ENCODE data around the gene SAV1.
"Not testable (repeated sequence)": the region's sequence is repeated elsewhere in the genome, so short reads cannot be mapped to it uniquely, and the experiment has no call there.

Gene SAV1

GRCh38 chr14:50631408-50631821 is 36.7 kb downstream of the SAV1 start:
- Histone ChIP-seq H3K9me3 (ENCODE audit: insufficient read depth, low read length, severe bottlenecking) (no peaks in the 10 kb centered on the region), H3K27ac (ENCODE audit: low read length) (no peak overlapping the region), H2AFZ (ENCODE audit: low read depth, low read length) (no peak overlapping the region), H3K4me2 (ENCODE audit: insufficient read depth, low read length) (no peak overlapping the region), H3K9ac (ENCODE audit: low read depth, low read length) (no peak overlapping the region), H3K4me1 (ENCODE audit: insufficient read depth, low read length) (no peaks in the 10 kb centered on the region), H3K4me3 (ENCODE audit: low read depth in 1 of 2, low read length in 2 of 2) (no peak overlapping the region), H3K27me3 (ENCODE audit: insufficient read depth, low read length, poor library complexity) (no peaks in the 10 kb centered on the region), H4K20me1 (ENCODE audit: insufficient read depth, low read length) (no peaks in the 10 kb centered on the region), H3K36me3 (ENCODE audit: insufficient read depth, low read length) (peaks cover 10% of the 10 kb centered on the region; the same call in 1 of the 2 replicates), H3K79me2 (ENCODE audit: insufficient read depth, low read length) (no peaks in the 10 kb centered on the region)
- DNase-seq (no peak), ATAC-seq (ENCODE audit: insufficient read depth, low read depth) (no peak)
- no peak for TF ChIP-seq CTCF (IDR thresholded peaks at IDR 0.05; ENCODE audit: borderline replicate concordance, extremely low read depth, low read length, poor library complexity, severe bottlenecking)
- TF ChIP-seq EZH2 (IDR thresholded peaks at IDR 0.05; ENCODE audit: borderline replicate concordance, low read depth, low read length, severe bottlenecking), result no peak

- H3K4me1 ChIP-seq (ENCODE audit: insufficient read depth, low read length); H3K79me2 ChIP-seq (ENCODE audit: insufficient read depth, low read length); H3K27me3 ChIP-seq (ENCODE audit: insufficient read depth, low read length, poor library complexity); H3K36me3 ChIP-seq (ENCODE audit: insufficient read depth, low read length); H3K4me2 ChIP-seq (ENCODE audit: insufficient read depth, low read length); H4K20me1 ChIP-seq (ENCODE audit: insufficient read depth, low read length); H3K9me3 ChIP-seq (ENCODE audit: insufficient read depth, low read length, severe bottlenecking); H3K27ac ChIP-seq (ENCODE audit: low read length); ATAC-seq (ENCODE audit: insufficient read depth, low read depth); DNase-seq; H3K4me3 ChIP-seq (ENCODE audit: low read depth in 1 of 2, low read length in 2 of 2); H3K9ac ChIP-seq (ENCODE audit: low read depth, low read length); H2AFZ ChIP-seq (ENCODE audit: low read depth, low read length): not testable (repeated sequence)
These were observed 43.2 kb downstream of the SAV1 start for GRCh38 chr14:50624947-50625346.

DNA sequence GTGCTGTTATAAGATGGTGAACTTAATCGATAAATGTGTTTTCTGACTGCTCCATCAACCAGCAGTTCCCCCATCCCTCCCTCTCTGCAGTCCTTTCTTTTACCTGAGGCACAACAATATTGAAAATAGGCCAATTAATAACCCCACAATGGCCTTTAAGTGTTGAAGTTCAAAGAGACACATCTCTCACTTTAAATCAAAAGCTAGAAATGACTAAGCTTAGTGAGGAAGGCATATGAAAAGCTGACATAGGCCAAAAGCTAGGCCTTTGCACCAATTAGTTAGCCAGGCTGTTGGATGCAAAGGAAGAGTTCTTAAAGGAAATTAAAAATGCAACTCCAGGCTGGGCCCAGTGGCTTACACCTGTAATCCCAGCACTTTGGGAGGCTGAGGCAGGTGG is 43.7 kb downstream of the SAV1 start:
- H3K9me3 ChIP-seq (ENCODE audit: insufficient read depth, low read length, severe bottlenecking), result no peaks in the 10 kb centered on the region
- H3K36me3 ChIP-seq (ENCODE audit: insufficient read depth, low read length), result 0 out of 2 replicates have a peak, but pooled peaks cover 3% of the 10 kb centered on the region
- H3K27me3 ChIP-seq (ENCODE audit: insufficient read depth, low read length, poor library complexity), result no peaks in the 10 kb centered on the region
- no peak overlapping the region for H3K9ac ChIP-seq (ENCODE audit: low read depth, low read length)
- H4K20me1 ChIP-seq (ENCODE audit: insufficient read depth, low read length), result no peaks in the 10 kb centered on the region
- H3K4me1 ChIP-seq (ENCODE audit: insufficient read depth, low read length), result no peaks in the 10 kb centered on the region
- no peak for DNase-seq
- no peak for ATAC-seq (ENCODE audit: insufficient read depth, low read depth)
- H3K27ac ChIP-seq (ENCODE audit: low read length), result no peak overlapping the region
- TF ChIP-seq CTCF (IDR thresholded peaks at IDR 0.05; ENCODE audit: borderline replicate concordance, extremely low read depth, low read length, poor library complexity, severe bottlenecking), result no peak
- TF ChIP-seq EZH2 (IDR thresholded peaks at IDR 0.05; ENCODE audit: borderline replicate concordance, low read depth, low read length, severe bottlenecking), result no peak
- no peaks in the 10 kb centered on the region for H3K79me2 ChIP-seq (ENCODE audit: insufficient read depth, low read length)
- H3K4me3 ChIP-seq (ENCODE audit: low read depth in 1 of 2, low read length in 2 of 2), result no peak overlapping the region
- H2AFZ ChIP-seq (ENCODE audit: low read depth, low read length), result no peak overlapping the region
- no peak overlapping the region for H3K4me2 ChIP-seq (ENCODE audit: insufficient read depth, low read length)

GRCh38 chr14:50622978-50623377 is 45.1 kb downstream of the SAV1 start:
- Histone ChIP-seq H3K27ac (ENCODE audit: low read length) (no peak overlapping the region), H3K4me2 (ENCODE audit: insufficient read depth, low read length) (no peak overlapping the region), H3K4me3 (ENCODE audit: low read depth in 1 of 2, low read length in 2 of 2) (no peak overlapping the region), H4K20me1 (ENCODE audit: insufficient read depth, low read length) (no peaks in the 10 kb centered on the region), H3K9ac (ENCODE audit: low read depth, low read length) (no peak overlapping the region), H3K9me3 (ENCODE audit: insufficient read depth, low read length, severe bottlenecking) (no peaks in the 10 kb centered on the region), H3K36me3 (ENCODE audit: insufficient read depth, low read length) (0 out of 2 replicates have a peak, but pooled peaks cover under 1% of the 10 kb centered on the region), H3K79me2 (ENCODE audit: insufficient read depth, low read length) (no peaks in the 10 kb centered on the region), H2AFZ (ENCODE audit: low read depth, low read length) (no peak overlapping the region), H3K27me3 (ENCODE audit: insufficient read depth, low read length, poor library complexity) (no peaks in the 10 kb centered on the region), H3K4me1 (ENCODE audit: insufficient read depth, low read length) (no peaks in the 10 kb centered on the region)
- no peak for DNase-seq
- no peak for ATAC-seq (ENCODE audit: insufficient read depth, low read depth)
- TF ChIP-seq EZH2 (IDR thresholded peaks at IDR 0.05; ENCODE audit: borderline replicate concordance, low read depth, low read length, severe bottlenecking), result no peak
- TF ChIP-seq CTCF (IDR thresholded peaks at IDR 0.05; ENCODE audit: borderline replicate concordance, extremely low read depth, low read length, poor library complexity, severe bottlenecking), result no peak

Data from DND-41 (cell line).